GM18873 (cell line): ENCODE results near the gene C1orf56.

ENCODE experiments used
- ATAC-seq: cut with Tn5 transposase; IDR thresholded peaks from one replicate; pipeline ENCODE4 v1.9.1; 2021; ENCODE audit warnings: mild to moderate bottlenecking, moderate library complexity, moderate number of reproducible peaks; ENCODE audit not compliant: unreplicated experiment, low FRiP score

C1orf56 gene, protein sequence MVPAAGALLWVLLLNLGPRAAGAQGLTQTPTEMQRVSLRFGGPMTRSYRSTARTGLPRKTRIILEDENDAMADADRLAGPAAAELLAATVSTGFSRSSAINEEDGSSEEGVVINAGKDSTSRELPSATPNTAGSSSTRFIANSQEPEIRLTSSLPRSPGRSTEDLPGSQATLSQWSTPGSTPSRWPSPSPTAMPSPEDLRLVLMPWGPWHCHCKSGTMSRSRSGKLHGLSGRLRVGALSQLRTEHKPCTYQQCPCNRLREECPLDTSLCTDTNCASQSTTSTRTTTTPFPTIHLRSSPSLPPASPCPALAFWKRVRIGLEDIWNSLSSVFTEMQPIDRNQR

DNA sequence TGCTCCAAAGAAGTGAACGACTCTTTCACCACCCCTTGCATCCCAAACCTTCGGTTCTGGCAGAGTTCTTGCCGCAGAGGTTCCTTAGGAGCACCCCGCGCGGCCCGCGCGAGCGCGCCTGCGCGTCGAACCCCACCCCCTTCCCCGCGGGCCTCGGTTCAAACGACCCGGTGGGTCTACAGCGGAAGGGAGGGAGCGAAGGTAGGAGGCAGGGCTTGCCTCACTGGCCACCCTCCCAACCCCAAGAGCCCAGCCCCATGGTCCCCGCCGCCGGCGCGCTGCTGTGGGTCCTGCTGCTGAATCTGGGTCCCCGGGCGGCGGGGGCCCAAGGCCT is at the start of gene C1orf56:
Gene C1orf56 (plus strand): TSS at position 161 of the 334 bp plus-strand sequence. CDS start 97 bp downstream, at position 258.
- ATAC-seq = peak; percentile 20

DNA sequence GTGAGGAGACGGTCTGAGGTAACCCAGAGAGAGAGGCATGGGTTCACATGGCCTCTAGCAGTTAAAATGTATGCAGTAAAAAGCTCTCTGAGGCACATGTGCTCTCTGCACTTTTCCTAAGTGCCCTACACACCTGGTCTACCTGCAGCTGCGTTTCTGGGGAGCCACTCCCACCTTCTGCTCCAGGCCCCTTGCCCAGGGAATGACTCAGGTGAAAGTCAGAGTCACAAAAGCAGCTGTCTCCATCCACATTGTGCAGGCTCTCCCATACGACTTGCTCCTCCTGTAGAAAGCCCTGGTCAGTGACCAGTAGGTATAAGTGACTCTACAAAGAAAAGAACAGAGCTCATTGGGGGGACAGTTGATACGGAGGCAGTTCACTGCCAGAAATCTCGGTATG is 49.6 kb upstream of the C1orf56 start:
- no peak for ATAC-seq

DNA sequence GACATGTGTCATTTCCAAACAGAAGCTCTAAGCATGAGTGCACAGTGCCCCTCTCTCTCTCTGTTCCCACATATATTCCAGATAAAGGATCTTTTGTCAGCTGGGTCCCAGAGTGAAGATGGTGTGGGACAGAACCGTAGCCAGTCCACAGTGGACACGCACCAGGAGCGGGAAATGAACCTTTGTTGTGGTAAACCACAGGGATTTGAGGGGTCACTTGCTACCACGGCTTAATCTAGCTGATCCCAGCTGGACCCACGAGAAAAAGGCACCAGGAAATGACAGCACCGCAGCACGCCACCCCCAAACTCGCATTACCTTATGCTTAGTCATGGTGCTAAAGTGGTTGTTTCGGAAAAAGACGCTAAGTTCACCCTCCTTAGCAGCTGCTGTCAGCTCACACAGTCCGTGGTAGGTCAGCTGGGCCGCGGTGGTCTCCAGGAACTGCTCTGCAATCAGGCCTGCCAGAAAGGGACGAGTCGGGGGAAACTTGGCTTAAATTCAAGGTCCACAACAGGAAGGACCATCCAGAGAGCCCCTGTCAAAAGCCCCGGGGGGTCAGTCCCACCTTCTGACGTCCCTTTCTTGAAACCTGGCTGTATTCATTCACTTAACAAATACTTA is 48.4 kb upstream of the C1orf56 start:
- ATAC-seq = no peak

DNA sequence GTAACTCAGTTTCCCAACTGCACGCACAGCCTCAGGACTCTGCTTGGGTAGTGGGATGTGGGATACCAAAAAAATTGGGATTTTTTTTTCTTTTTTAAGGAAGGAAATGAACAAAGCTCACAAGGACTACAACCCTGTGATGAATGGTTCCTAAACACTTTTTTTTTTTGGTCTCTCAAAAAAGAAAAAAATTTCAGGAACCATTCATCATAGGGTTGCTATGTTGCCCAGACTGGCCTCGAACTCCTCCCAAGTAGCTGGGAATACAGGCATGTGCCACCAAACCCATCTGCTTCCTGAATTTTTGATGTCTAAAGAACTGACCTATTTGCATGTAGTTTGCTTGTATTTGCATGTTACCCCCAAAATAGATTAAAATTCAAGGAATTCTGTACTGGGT is 47.6 kb upstream of the C1orf56 start:
- no peak for ATAC-seq

DNA sequence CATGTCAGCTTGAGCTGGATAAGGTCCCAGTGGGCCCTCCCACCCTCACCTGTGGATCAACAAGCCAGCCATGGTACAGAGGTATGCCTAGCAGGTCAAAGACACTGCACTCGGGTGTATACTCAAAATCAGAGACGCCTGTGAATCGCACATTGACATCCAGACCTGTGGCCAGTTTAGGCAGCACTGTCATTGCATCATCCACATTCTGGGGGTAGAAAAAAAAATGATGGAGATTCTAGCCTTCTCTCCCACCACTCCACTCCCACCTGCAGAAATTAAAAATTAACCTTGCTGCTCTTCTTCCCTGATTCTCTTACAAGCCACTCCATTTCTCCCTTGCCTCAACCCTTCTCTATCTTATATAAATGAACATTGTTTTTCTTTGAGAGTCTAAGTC is 47.1 kb upstream of the C1orf56 start:
- no peak for ATAC-seq

DNA sequence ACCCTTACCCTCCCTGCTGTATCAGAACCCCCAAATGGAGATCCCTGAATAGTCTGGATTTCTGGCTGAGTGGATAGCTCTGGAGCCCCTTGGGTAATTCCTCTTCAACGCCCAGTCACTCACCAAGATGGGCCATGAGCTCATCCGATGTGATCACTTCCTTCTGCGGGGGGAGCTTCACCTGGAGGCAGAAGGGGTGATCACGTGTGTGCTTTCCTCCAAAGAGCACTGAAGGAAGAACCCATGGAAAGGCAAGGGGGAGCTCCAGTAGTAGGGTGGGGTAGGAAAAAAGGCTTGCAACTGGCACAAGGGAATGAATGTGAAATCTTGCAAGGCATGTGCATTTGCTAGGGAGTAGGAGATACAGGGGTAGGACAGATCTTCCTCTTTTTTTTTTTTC is 45.9 kb upstream of the C1orf56 start:
- ATAC-seq = no peak

DNA sequence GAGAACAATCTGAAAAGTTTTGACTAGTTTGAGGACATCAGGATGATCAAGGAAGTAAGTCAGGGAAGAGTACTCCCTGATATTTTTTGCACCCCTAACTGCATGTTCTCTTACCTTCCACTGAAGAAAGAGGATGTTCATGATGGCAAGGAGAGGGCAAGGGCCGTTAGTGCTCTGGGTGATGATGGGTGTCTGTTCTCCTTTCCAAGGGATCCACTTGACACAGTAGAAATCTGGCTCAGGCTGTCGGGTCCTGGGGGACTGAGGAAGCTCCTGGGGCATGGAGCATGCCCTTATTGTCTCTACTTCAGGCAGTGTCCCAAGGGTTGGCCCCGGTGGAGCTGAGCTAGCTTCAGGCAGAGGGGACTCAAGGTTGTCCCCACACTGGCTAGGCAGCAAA is 45.5 kb upstream of the C1orf56 start:
- no peak for ATAC-seq

DNA sequence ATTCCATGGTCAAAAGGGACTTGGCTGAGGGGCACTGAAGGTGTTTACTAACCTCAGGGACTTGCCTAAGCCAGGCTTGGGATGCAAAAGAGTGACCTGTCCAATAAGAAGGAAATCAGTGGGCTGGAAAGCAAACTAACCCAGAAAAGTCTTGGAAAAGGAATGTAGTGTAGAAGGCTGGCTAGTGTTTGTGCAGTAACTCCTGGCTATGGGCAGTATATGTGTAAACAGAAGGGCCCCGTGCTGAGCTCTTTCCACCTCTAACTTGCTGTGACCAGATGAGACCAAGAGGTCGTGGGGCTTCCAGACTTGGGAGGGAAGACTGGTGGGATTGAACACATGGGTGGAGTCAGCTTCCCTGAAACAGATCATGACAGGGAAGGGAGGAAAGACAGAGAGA is 44.9 kb upstream of the C1orf56 start:
- ATAC-seq = no peak

DNA sequence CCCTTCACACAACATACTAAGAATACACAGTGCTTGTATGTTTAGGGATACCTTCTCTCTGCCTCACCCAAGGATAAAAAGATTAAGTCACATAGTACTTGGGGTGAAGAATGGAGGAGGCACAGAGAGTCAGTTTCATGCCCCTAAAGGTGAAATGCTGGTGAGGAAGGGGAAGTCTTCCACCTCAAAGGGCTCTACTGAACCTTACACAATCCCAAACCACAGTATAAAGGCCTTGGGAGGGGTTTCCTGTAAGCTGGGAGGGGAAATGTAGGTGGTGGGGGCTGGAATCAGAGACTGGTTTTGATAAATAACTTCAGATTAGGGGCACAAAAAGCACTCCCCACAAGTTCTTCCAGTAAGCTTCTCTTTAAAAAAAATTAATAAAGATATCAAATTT is 44.4 kb upstream of the C1orf56 start:
- no peak for ATAC-seq

DNA sequence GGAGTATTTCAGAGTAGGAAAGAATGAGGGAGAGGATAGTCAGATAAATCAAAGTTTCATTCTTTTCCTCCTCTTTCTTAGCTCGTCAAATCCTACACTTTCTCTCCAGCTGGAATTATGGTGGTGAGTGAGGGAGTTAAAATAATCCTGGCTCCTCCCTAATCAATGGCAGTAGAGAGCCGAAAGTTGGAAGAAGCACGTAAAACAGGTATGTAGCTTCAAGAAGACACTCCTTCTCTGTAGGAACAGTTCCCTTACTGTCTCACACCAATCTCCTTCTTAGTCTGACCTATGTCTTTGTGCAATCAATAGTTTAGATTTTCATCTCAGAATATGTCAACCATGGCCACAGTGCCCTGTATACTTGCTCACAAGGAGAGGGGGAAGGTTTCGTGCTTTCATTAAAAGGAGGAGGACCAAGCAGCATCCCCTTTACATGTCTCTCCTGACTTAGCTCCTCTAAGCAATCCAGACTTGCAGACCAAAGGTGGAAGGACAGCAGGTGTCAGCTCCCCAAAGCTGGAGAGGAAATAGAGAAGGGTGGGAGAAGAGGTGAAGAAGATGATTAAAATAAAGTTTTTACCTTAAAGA is 41.7 kb upstream of the C1orf56 start:
- no peak for ATAC-seq

DNA sequence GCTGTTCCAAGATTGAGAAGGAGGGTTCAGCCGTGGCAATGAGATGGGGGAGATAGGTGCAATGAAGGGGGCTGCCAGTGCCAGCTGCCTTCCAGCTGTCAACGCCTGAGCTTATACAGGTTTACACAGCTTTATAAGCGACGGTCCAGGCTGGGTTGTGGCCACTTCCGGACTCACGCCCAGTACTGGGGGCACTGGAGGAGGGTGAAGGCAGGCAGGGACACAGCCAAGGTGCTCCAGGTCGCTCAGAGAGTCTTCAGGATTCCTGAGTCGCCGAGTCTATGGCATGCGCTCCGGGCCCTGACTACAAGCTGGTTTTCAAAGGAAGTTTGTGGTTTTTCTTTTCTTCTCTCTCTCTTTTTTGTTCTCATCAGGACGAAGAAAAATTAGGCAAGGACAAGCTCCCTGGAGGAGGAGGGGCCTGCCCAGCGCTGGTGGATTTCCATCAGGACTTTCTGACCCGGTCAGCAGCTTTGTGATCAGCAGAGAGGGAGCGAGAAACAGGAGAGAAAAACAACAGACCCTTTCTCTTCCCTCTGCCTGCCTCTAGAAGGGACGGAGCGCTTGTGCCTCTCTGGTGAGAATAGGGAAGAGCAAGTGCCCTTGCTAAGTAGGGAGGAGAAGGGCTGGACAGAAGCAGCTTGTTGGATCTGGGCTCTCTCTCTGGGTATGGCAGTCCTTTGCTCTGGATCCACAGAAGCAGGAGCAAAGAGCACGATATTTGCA is 41.1 kb upstream of the C1orf56 start, which contains the start of gene MINDY1:
Gene MINDY1 (minus strand): TSS at position 576 of the 726 bp plus-strand sequence. CDS start 4,285 bp downstream, outside the sequence.
- ATAC-seq = no peak

DNA sequence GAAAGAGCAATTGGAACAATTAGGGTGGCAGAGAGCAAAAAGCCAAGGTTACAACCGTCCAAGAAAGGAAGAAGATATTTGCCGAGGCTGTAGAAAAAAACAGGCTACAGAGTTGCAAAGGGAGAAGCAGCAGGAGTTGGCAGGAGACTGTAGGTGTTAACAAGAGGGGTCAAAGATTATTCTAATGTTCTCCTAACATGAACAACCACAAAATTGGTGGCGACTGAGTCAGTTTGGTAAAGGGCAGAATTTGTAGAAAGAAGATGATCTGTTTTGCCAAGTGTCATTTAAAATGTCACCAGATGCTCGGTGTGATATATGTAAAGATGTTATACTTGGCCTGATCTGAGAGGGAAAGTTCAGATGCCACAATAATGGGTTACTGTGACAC is 39.7 kb upstream of the C1orf56 start:
- ATAC-seq = no peak

DNA sequence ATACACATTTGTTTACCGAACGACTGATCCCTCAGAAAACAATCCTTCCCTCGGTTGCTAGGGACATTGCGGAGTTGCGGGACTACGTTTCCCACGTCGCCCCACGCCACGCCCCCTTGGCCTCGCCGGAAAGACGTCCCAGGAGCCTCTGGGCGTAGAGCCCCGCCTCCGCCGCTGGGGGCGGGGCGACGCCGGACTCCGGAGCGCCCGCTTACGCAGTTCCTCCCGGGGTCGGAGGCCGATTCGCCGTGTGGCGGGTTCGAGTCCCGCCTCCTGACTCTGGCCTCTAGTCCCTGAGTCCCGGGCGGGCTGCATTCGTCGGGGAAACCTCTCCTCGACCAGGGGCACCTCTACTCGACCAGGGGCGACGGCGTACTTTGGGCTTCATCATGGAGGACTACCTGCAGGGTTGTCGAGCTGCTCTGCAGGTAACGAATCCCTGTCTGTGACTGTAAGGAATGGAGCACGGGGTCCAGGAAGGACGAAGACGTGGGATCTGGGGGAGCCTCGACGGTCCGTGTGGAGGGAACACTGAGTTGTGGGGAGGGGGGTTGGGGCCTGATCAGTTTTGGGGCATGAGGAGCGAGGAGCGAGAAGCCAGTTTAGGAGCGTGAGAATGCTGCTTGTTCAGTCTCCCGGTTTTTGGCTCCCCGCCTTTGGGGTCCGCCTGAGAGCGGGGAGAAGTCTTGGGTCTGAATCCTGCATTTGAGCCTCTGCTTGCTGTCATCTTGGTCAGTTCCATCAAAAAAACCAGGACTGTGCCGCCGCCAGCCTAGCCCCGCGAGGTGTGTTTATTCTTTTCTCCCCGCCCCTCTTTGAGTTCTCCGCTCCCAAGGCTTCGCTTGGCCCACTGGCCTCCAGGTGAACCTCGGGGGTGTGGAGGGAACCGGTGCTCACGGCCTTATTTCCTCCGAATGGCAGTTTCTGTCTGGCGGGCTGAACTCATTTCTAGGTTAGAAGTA is 39.0 kb upstream of the C1orf56 start, which contains the start of gene PRUNE1:
Gene PRUNE1 (plus strand): TSS at position 206 of the 962 bp plus-strand sequence. CDS start 184 bp downstream, at position 390.
- ATAC-seq = no peak

DNA sequence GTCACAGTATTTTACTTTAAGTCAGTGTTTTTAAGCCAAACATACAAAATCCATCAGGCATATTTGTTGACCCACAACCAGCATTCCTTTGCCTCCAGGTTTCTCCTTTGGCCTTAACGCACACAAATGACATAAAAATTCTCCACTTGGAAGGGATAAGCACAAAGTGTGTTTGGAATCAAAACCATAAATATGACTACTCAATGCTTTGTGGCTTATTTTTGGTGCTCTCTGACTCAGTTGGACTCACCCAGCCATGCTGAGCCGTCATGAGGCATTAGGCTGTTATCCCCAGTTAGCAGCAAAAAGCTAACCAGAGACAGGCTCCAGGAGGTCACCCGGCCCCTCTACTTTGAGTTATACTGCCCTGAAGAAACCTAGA is 38.4 kb upstream of the C1orf56 start:
- ATAC-seq = no peak

DNA sequence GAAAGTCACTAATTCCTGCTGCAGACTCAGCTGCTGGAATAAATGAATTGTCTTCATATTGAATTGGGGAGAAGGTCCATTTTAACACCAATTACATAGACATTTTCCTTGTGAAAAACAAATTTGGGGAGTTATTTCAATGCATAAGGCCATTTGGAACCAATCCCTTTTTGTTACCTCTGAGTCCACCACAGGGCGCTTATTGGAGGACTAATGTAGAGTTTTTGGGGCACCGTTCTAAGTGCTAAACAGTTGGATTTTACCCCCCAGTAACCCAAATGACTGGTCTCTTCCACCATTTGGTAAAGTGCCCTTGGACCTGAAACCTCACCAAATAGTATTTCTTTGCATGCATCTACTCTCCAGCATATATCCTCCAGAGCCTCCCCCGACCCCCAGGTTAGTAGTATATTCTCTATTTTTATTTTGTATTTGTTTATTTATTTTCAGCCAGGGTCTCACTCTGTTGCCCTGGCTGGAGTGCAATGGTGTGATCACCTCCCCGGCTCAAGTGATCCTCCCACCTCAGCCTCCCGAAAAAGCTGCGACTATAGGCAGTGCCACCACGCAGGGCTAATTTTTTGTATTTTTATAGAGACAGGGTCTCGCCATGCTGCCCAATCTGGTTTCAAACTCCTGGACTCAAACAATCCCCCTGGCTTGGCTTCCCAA is 37.7 kb upstream of the C1orf56 start:
- ATAC-seq = no peak

DNA sequence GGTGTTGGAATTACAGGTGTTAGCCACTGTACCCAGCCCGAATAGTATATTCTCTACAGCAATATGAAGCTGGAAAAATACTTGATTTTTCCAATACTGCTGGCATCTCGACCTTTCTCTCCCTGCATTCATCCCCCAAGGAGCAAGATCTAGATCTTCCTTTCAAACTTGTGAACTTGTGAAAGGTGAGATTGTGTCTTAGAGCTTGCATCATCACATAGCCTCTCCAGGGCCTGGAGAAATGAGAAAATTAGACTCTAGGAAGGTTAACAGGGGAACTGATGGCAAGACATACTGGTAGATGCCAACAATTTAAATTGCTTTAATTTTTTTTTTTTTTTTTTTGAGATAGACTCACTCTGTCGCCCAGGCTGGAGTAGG is 37.2 kb upstream of the C1orf56 start:
- no peak for ATAC-seq

DNA sequence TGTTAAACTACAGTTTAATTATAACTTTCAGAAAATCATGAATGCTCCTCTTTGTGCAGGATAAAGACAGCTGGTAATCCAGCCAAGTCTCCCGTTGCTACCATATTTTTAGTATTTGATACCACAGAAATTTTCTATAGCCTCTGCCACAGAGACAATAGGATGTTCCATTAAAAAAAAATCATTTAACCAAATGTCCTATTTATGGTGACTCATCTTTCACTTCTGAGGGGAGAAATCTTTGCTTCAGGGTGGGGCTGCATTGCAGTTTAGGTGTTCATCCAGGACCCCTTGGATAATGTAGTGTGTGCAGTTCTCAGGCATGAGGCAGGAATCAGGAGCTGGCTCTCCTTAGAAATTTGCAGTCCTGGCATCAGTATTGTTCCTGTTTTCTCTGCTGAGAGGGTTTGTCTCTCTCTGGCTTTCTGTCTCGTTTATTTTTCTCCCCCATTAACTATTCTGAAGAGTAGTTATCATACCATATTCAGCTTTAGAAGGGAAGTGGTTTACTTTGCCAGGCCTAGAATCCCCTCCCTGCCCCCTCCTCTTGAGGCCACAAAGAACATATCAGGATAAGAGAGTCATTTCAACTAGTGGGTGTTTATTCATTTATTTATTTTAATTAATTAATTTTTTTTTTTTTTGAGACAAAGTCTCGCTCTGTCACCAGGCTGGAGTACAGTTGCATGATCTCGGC is 36.2 kb upstream of the C1orf56 start:
- no peak for ATAC-seq

DNA sequence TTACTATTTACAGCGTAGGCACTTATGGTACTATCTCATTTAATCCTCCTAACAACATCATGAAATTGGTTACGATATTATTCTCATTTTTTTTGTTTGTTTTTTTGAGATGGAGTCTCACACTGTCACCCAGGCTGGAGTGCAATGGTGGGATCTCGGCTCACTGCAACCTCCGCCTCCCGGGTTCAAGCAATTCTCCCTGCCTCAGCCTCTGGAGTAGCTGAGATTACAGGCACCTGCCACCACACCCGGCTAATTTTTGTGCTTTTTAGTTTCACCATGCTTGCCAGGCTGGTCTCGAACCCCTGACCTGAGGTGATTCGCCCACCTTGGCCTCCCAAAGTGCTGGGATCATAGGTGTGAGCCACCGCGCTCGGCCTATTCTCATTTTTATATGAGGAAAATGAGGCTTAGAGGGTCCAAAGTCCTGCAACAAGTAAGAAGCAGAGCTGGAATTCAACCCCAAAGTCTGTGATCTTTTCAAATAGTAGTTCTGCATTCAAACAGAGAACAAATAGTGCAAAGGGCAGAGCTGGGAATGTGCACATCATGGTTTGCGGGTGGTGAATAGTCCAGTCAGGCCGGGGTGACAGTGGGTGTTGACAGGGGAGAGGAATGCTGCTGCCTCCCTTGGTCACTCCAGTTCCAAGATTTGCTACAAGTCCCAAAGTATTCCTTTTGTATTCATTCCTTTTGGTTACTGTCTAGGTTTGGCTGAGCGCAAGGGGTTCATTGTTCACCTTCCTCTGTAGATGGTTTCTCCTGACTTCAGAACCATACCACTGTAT is 34.7 kb upstream of the C1orf56 start:
- ATAC-seq = no peak
